ENCODE measurements around the gene SLC7A7.
"Not testable (repeated sequence)": the region's sequence is repeated elsewhere in the genome, so short reads cannot be mapped to it uniquely, and the experiment has no call there.

The SLC7A7 gene

GRCh38 chr14:22856428-22856827 lies 41.2 kb upstream of the SLC7A7 start:
- no CpG with 5 or more reads among the region's 5 CpGs for WGBS, 2 donors (ENCODE audit: extremely low coverage in 2 of 2, insufficient read length in 2 of 2, insufficient replicate concordance in 1 of 2)
- H3K4me1 ChIP-seq (ENCODE audit: control insufficient read depth in 2 of 2, insufficient read depth in 1 of 2, low read depth in 1 of 2, low read length in 2 of 2): peaks cover 1 to 3% of the 10 kb centered on the region in 2 donors

GRCh38 chr14:22854963-22855724 lies 39.9 kb upstream of the SLC7A7 start:
- no peak overlapping the region for H3K9ac ChIP-seq (ENCODE audit: low read depth, low read length, poor library complexity)

More at GRCh38 chr14:22856428-22856827, 41.2 kb upstream of the SLC7A7 start:
- DNase-seq (ENCODE audit: low spot score): no peak
- no peak overlapping the region for H2BK5ac ChIP-seq (ENCODE audit: low read length)
- no peak overlapping the region for H2AK5ac ChIP-seq (ENCODE audit: low read depth, low read length)
- H3K4ac ChIP-seq (ENCODE audit: low read length): no peak overlapping the region
- no peak overlapping the region for H3K4me3 ChIP-seq (ENCODE audit: low read length in 2 of 2)
- peaks cover 0 to 4% of the 10 kb centered on the region in 2 donors for H3K9me3 ChIP-seq (replicated peaks in 1 of 2; ENCODE audit: control insufficient read depth in 2 of 2, insufficient read depth in 1 of 2, low read depth in 1 of 2, low read length in 2 of 2)
- H2BK12ac ChIP-seq (ENCODE audit: low read length): no peak overlapping the region
- H4K91ac ChIP-seq (ENCODE audit: low read depth, low read length, poor library complexity): no peak overlapping the region
- no peak overlapping the region for H2BK120ac ChIP-seq (ENCODE audit: low read depth, low read length)
- no peak overlapping the region for H4K8ac ChIP-seq (ENCODE audit: low read depth, low read length)
- H3K27me3 ChIP-seq (ENCODE audit: control insufficient read depth in 3 of 3, insufficient read depth in 3 of 3, low read depth in 1 of 3, low read length in 3 of 3): no peaks in the 10 kb centered on the region
- H3K18ac ChIP-seq (ENCODE audit: low read length): no peak overlapping the region
- H2AFZ ChIP-seq (ENCODE audit: low read length): no peak overlapping the region
- H3K4me2 ChIP-seq (ENCODE audit: insufficient read depth, low read length, poor library complexity, severe bottlenecking): no peak overlapping the region
- H3K27ac ChIP-seq (replicated peaks; ENCODE audit: low read length): no peak overlapping the region
- H2BK15ac ChIP-seq (ENCODE audit: low read length): no peak overlapping the region
- H3K79me1 ChIP-seq (ENCODE audit: low read depth, low read length): no peaks in the 10 kb centered on the region
- H3K9ac ChIP-seq (ENCODE audit: low read depth, low read length, poor library complexity): no peak overlapping the region
- no peaks in the 10 kb centered on the region for H3K36me3 ChIP-seq (replicated peaks in 1 of 2; ENCODE audit: control insufficient read depth in 2 of 2, insufficient read depth in 2 of 2, low read length in 2 of 2)
- no peak overlapping the region for H3K14ac ChIP-seq (ENCODE audit: low read length)
- no peak overlapping the region for H3K23ac ChIP-seq (ENCODE audit: low read depth, low read length, poor library complexity)

GRCh38 chr14:22854296-22854695 lies 39.1 kb upstream of the SLC7A7 start:
- not testable (repeated sequence) for H2BK5ac ChIP-seq (ENCODE audit: low read length); H3K14ac ChIP-seq (ENCODE audit: low read length); H2AFZ ChIP-seq (ENCODE audit: low read length); H3K18ac ChIP-seq (ENCODE audit: low read length); H2BK12ac ChIP-seq (ENCODE audit: low read length); H3K4ac ChIP-seq (ENCODE audit: low read length); H3K27me3 ChIP-seq (ENCODE audit: control insufficient read depth in 3 of 3, insufficient read depth in 3 of 3, low read depth in 1 of 3, low read length in 3 of 3); H3K27ac ChIP-seq (replicated peaks; ENCODE audit: low read length); H2BK120ac ChIP-seq (ENCODE audit: low read depth, low read length); H3K23ac ChIP-seq (ENCODE audit: low read depth, low read length, poor library complexity); H3K4me3 ChIP-seq (ENCODE audit: low read length in 2 of 2); H3K4me2 ChIP-seq (ENCODE audit: insufficient read depth, low read length, poor library complexity, severe bottlenecking); H2BK15ac ChIP-seq (ENCODE audit: low read length); H2AK5ac ChIP-seq (ENCODE audit: low read depth, low read length); DNase-seq (ENCODE audit: low spot score); H3K9ac ChIP-seq (ENCODE audit: low read depth, low read length, poor library complexity); H3K4me1 ChIP-seq (ENCODE audit: control insufficient read depth in 2 of 2, insufficient read depth in 1 of 2, low read depth in 1 of 2, low read length in 2 of 2); H3K9me3 ChIP-seq (replicated peaks in 1 of 2; ENCODE audit: control insufficient read depth in 2 of 2, insufficient read depth in 1 of 2, low read depth in 1 of 2, low read length in 2 of 2); H4K8ac ChIP-seq (ENCODE audit: low read depth, low read length); H4K91ac ChIP-seq (ENCODE audit: low read depth, low read length, poor library complexity); H3K36me3 ChIP-seq (replicated peaks in 1 of 2; ENCODE audit: control insufficient read depth in 2 of 2, insufficient read depth in 2 of 2, low read length in 2 of 2); H3K79me1 ChIP-seq (ENCODE audit: low read depth, low read length)
- no CpG with 5 or more reads among the region's 11 CpGs for WGBS, 2 donors (ENCODE audit: extremely low coverage in 2 of 2, insufficient read length in 2 of 2, insufficient replicate concordance in 1 of 2)

More at GRCh38 chr14:22854963-22855724, 39.9 kb upstream of the SLC7A7 start:
- Histone ChIP-seq H3K23ac (ENCODE audit: low read depth, low read length, poor library complexity) (no peak overlapping the region), H3K14ac (ENCODE audit: low read length) (no peak overlapping the region), H3K9me3 (replicated peaks in 1 of 2; ENCODE audit: control insufficient read depth in 2 of 2, insufficient read depth in 1 of 2, low read depth in 1 of 2, low read length in 2 of 2) (peaks cover 0 to 4% of the 10 kb centered on the region in 2 donors), H3K27ac (replicated peaks; ENCODE audit: low read length) (no peak overlapping the region), H3K27me3 (ENCODE audit: control insufficient read depth in 3 of 3, insufficient read depth in 3 of 3, low read depth in 1 of 3, low read length in 3 of 3) (no peaks in the 10 kb centered on the region), H2AK5ac (ENCODE audit: low read depth, low read length) (no peak overlapping the region), H2BK120ac (ENCODE audit: low read depth, low read length) (no peak overlapping the region), H4K8ac (ENCODE audit: low read depth, low read length) (no peak overlapping the region), H2BK12ac (ENCODE audit: low read length) (no peak overlapping the region), H3K4me2 (ENCODE audit: insufficient read depth, low read length, poor library complexity, severe bottlenecking) (no peak overlapping the region), H3K79me1 (ENCODE audit: low read depth, low read length) (no peaks in the 10 kb centered on the region), H3K4ac (ENCODE audit: low read length) (no peak overlapping the region), H2BK15ac (ENCODE audit: low read length) (no peak overlapping the region), H2BK5ac (ENCODE audit: low read length) (no peak overlapping the region), H4K91ac (ENCODE audit: low read depth, low read length, poor library complexity) (no peak overlapping the region), H3K4me1 (ENCODE audit: control insufficient read depth in 2 of 2, insufficient read depth in 1 of 2, low read depth in 1 of 2, low read length in 2 of 2) (peaks cover 1 to 3% of the 10 kb centered on the region in 2 donors), H3K18ac (ENCODE audit: low read length) (no peak overlapping the region), H3K4me3 (ENCODE audit: low read length in 2 of 2) (no peak overlapping the region), H3K36me3 (replicated peaks in 1 of 2; ENCODE audit: control insufficient read depth in 2 of 2, insufficient read depth in 2 of 2, low read length in 2 of 2) (no peaks in the 10 kb centered on the region), H2AFZ (ENCODE audit: low read length) (no peak overlapping the region)
- no peak for DNase-seq (ENCODE audit: low spot score)
- no CpG with 5 or more reads among the region's 8 CpGs for WGBS, 2 donors (ENCODE audit: extremely low coverage in 2 of 2, insufficient read length in 2 of 2, insufficient replicate concordance in 1 of 2)

GRCh38 chr14:22852940-22853767 lies 37.9 kb upstream of the SLC7A7 start:
- no peaks in the 10 kb centered on the region for H3K27me3 ChIP-seq (ENCODE audit: control insufficient read depth in 3 of 3, insufficient read depth in 3 of 3, low read depth in 1 of 3, low read length in 3 of 3)
- H3K23ac ChIP-seq (ENCODE audit: low read depth, low read length, poor library complexity): no peak overlapping the region
- peaks cover 0 to 4% of the 10 kb centered on the region in 2 donors for H3K9me3 ChIP-seq (replicated peaks in 1 of 2; ENCODE audit: control insufficient read depth in 2 of 2, insufficient read depth in 1 of 2, low read depth in 1 of 2, low read length in 2 of 2)
- H3K14ac ChIP-seq (ENCODE audit: low read length): no peak overlapping the region
- peaks cover 0 to 2% of the 10 kb centered on the region in 2 donors for H3K36me3 ChIP-seq (replicated peaks in 1 of 2; ENCODE audit: control insufficient read depth in 2 of 2, insufficient read depth in 2 of 2, low read length in 2 of 2)
- H2BK15ac ChIP-seq (ENCODE audit: low read length): no peak overlapping the region
- peaks cover 9% of the 10 kb centered on the region in 2 donors for H3K4me1 ChIP-seq (ENCODE audit: control insufficient read depth in 2 of 2, insufficient read depth in 1 of 2, low read depth in 1 of 2, low read length in 2 of 2)
- no peak overlapping the region for H2BK5ac ChIP-seq (ENCODE audit: low read length)
- no peaks in the 10 kb centered on the region for H3K79me1 ChIP-seq (ENCODE audit: low read depth, low read length)
- peak overlapping the region; percentile 44 for H4K8ac ChIP-seq (ENCODE audit: low read depth, low read length)
- no peak overlapping the region for H4K91ac ChIP-seq (ENCODE audit: low read depth, low read length, poor library complexity)
- H3K4me3 ChIP-seq (ENCODE audit: low read length in 2 of 2): peak overlapping the region; percentile 28 to 56
- H2BK12ac ChIP-seq (ENCODE audit: low read length): no peak overlapping the region
- H2BK120ac ChIP-seq (ENCODE audit: low read depth, low read length): no peak overlapping the region
- WGBS, 2 donors (ENCODE audit: extremely low coverage in 2 of 2, insufficient read length in 2 of 2, insufficient replicate concordance in 1 of 2): no CpG with 5 or more reads among the region's 20 CpGs
- H2AK5ac ChIP-seq (ENCODE audit: low read depth, low read length): no peak overlapping the region
- H2AFZ ChIP-seq (ENCODE audit: low read length): peak overlapping the region; percentile 96
- peak overlapping the region; percentile 85 for H3K4me2 ChIP-seq (ENCODE audit: insufficient read depth, low read length, poor library complexity, severe bottlenecking)
- H3K9ac ChIP-seq (ENCODE audit: low read depth, low read length, poor library complexity): peak overlapping the region; percentile 79
- peak overlapping the region; percentile 84 for H3K18ac ChIP-seq (ENCODE audit: low read length)
- H3K27ac ChIP-seq (replicated peaks; ENCODE audit: low read length): no peak overlapping the region
- DNase-seq (ENCODE audit: low spot score): peak; percentile 84
- H3K4ac ChIP-seq (ENCODE audit: low read length): no peak overlapping the region
